Osteoblast (primary cell): Measurements from ENCODE around the gene RSRC1. TPM values are rescaled to one million over a fixed set of nuclear protein-coding genes. Genes with fewer than 3 reads are reported as not detected.

Experiments used
- DNase-seq: peaks from one replicate; pipeline ENCODE4 v3.0.0; 2011; ENCODE audit warnings: low spot score, mixed read lengths; ENCODE audit not compliant: insufficient read length; ENCODE audit errors: missing footprints
- H2AFZ ChIP-seq: 2 replicates; pipeline ENCODE4 v1.6.0; 2011; ENCODE audit warnings: mild to moderate bottlenecking, low read length
- H3K27ac ChIP-seq: 2 replicates; pipeline ENCODE4 v1.5.1; 2011; ENCODE audit warnings: mild to moderate bottlenecking, low read depth, low read length, moderate library complexity
- H3K27me3 ChIP-seq: 2 replicates; pipeline ENCODE4 v1.6.0; 2012; ENCODE audit warnings: mild to moderate bottlenecking, control low read depth, inconsistent platforms, low read length, moderate library complexity; ENCODE audit not compliant: insufficient read depth
- H3K36me3 ChIP-seq: 2 replicates; pipeline ENCODE4 v1.5.1; 2011; ENCODE audit warnings: mild to moderate bottlenecking, low read length, control low read depth, moderate library complexity; ENCODE audit not compliant: insufficient read depth
- H3K4me1 ChIP-seq: 2 replicates; pipeline ENCODE4 v1.5.1; 2011; ENCODE audit warnings: mild to moderate bottlenecking, low read length, control low read depth, moderate library complexity; ENCODE audit not compliant: insufficient read depth
- H3K4me2 ChIP-seq: 2 replicates; pipeline ENCODE4 v1.6.0; 2011; ENCODE audit warnings: mild to moderate bottlenecking, low read length; ENCODE audit not compliant: insufficient read depth
- H3K4me3 ChIP-seq: fragments of 200-600 bp; sonication (generic); 3 replicates; pipeline ENCODE4 v1.5.1; 2012; ENCODE audit warnings: mild to moderate bottlenecking, low read length, inconsistent platforms; ENCODE audit not compliant: insufficient read depth
- H3K79me2 ChIP-seq: 2 replicates; pipeline ENCODE4 v1.6.0; 2012; ENCODE audit warnings: mild to moderate bottlenecking, low read length, control low read depth, inconsistent platforms; ENCODE audit not compliant: insufficient read depth
- H3K9me3 ChIP-seq: 2 replicates; pipeline ENCODE4 v1.5.1; 2011; ENCODE audit warnings: low read depth, low read length, control low read depth
- H4K20me1 ChIP-seq: 2 replicates; pipeline ENCODE4 v1.6.0; 2012; ENCODE audit warnings: mild to moderate bottlenecking, low read length, control low read depth; ENCODE audit not compliant: insufficient read depth
- total RNA-seq: library from RNA; depleted of rRNA; stranded (reverse); fragments of >200 nt; gene quantifications from 2 replicates; pipeline ENCODE4 v1.2.3, GENCODE V29; 2012
- TF ChIP-seq, protein P1 (sequence below): IDR thresholded peaks from 2 replicates; pipeline ENCODE4 v1.5.1; 2011; ENCODE audit warnings: mild to moderate bottlenecking, low read depth, low read length, moderate library complexity; ENCODE audit errors: extremely low read depth

The RSRC1 gene
- total RNA-seq, 1 donor: 69.8 TPM

- Histone ChIP-seq H3K4me3 (no peak overlapping the region), H3K36me3 (no peaks in the 10 kb centered on the region), H3K79me2 (no peaks in the 10 kb centered on the region), H2AFZ (no peak overlapping the region), H3K4me2 (no peak overlapping the region), H3K27ac (no peak overlapping the region), H3K4me1 (no peaks in the 10 kb centered on the region), H3K9me3 (no peaks in the 10 kb centered on the region), H3K27me3 (no peaks in the 10 kb centered on the region), H4K20me1 (no peaks in the 10 kb centered on the region)
- no peak for DNase-seq
- TF ChIP-seq, protein P1, sequence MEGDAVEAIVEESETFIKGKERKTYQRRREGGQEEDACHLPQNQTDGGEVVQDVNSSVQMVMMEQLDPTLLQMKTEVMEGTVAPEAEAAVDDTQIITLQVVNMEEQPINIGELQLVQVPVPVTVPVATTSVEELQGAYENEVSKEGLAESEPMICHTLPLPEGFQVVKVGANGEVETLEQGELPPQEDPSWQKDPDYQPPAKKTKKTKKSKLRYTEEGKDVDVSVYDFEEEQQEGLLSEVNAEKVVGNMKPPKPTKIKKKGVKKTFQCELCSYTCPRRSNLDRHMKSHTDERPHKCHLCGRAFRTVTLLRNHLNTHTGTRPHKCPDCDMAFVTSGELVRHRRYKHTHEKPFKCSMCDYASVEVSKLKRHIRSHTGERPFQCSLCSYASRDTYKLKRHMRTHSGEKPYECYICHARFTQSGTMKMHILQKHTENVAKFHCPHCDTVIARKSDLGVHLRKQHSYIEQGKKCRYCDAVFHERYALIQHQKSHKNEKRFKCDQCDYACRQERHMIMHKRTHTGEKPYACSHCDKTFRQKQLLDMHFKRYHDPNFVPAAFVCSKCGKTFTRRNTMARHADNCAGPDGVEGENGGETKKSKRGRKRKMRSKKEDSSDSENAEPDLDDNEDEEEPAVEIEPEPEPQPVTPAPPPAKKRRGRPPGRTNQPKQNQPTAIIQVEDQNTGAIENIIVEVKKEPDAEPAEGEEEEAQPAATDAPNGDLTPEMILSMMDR: no peak
Measured at GRCh38 chr3:158359339-158359738, 249.4 kb downstream of the RSRC1 start.

DNA sequence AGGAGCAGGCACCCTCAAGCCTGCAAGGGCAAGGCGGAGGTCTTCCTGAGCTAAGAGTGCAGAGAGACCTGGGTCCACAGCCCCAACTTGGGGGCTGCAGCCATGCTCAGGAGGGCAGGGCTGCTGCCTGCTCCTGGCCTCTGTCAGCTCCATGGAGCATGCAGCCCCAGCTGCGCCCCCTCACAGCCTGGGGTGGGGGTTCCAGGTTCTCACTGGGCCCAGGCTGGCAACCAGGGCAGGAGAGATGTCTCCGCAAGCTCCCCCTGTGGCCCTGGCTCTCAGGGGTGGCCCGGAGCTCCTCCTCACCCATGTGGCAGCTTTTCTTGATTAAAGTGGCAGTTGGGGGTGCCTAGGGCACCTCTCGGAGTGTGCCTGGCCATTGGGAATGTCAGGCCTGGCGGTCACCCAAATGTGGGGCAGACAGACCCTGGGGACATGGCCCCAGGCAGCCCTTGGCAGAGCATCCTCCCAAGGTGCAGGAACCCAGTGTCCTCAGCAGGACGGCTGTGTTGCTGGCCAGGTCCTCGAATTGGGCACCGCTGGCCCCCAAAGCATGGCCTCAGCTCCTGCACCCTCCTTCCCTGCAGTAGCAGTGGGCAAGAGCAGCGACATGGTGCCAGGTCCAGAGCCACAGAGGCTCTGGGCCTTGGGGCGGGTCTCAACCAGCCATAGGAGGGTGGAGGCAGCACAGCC is 251.0 kb downstream of the RSRC1 start:
- Histone ChIP-seq H3K4me1 (no peaks in the 10 kb centered on the region), H3K4me3 (no peak overlapping the region), H3K27me3 (no peaks in the 10 kb centered on the region), H3K4me2 (no peak overlapping the region), H3K9me3 (no peaks in the 10 kb centered on the region), H2AFZ (no peak overlapping the region), H3K27ac (no peak overlapping the region), H3K36me3 (no peaks in the 10 kb centered on the region), H4K20me1 (no peaks in the 10 kb centered on the region), H3K79me2 (no peaks in the 10 kb centered on the region)
- peak; percentile 26 for DNase-seq
- TF ChIP-seq, protein P1: no peak

GRCh38 chr3:158368271-158368670 is 258.4 kb downstream of the RSRC1 start:
- Histone ChIP-seq H3K36me3 (no peaks in the 10 kb centered on the region), H3K4me3 (no peak overlapping the region), H2AFZ (no peak overlapping the region), H3K4me1 (no peaks in the 10 kb centered on the region), H3K79me2 (no peaks in the 10 kb centered on the region), H3K9me3 (no peaks in the 10 kb centered on the region), H3K27ac (no peak overlapping the region), H3K27me3 (no peaks in the 10 kb centered on the region), H3K4me2 (no peak overlapping the region), H4K20me1 (no peaks in the 10 kb centered on the region)
- DNase-seq: no peak
- TF ChIP-seq, protein P1: no peak

- no peak overlapping the region for H3K4me3 ChIP-seq
- no peak overlapping the region for H3K4me2 ChIP-seq
- H2AFZ ChIP-seq: no peak overlapping the region
- TF ChIP-seq, protein P1: no peak
- no peaks in the 10 kb centered on the region for H3K27me3 ChIP-seq
- no peaks in the 10 kb centered on the region for H3K36me3 ChIP-seq
- DNase-seq: no peak
- no peaks in the 10 kb centered on the region for H3K79me2 ChIP-seq
- no peaks in the 10 kb centered on the region for H4K20me1 ChIP-seq
- H3K9me3 ChIP-seq: no peaks in the 10 kb centered on the region
- no peak overlapping the region for H3K27ac ChIP-seq
- no peaks in the 10 kb centered on the region for H3K4me1 ChIP-seq
Measured at GRCh38 chr3:158369279-158369678, 259.4 kb downstream of the RSRC1 start.
